GM12874 (cell line): ENCODE measurements around the gene MELTF.

ENCODE experiments used
- CTCF ChIP-seq: IDR thresholded peaks from 2 replicates; pipeline ENCODE4 v1.5.1; 2011; ENCODE audit warnings: low read depth, mild to moderate bottlenecking, control low read depth, low read length, moderate library complexity; ENCODE audit not compliant: insufficient read depth

Gene MELTF

GRCh38 chr3:197017003-197017402, 12.6 kb downstream of the MELTF start:
- TF ChIP-seq CTCF, result no peak

- TF ChIP-seq CTCF, result no peak
Measured at GRCh38 chr3:197015790-197016736, 13.6 kb downstream of the MELTF start.

- no peak for TF ChIP-seq CTCF
Measured at GRCh38 chr3:197014942-197015575, 14.6 kb downstream of the MELTF start.

GRCh38 chr3:197014024-197014423, 15.6 kb downstream of the MELTF start:
- no peak for TF ChIP-seq CTCF

GRCh38 chr3:197012540-197012883, 17.1 kb downstream of the MELTF start:
- no peak for TF ChIP-seq CTCF

- no peak for TF ChIP-seq CTCF
Measured at GRCh38 chr3:197011780-197012539, 17.7 kb downstream of the MELTF start.
